ENCODE results near the gene BRSK2. TPM values are rescaled to one million over a fixed set of nuclear protein-coding genes. Genes with fewer than 3 reads are reported as not detected.

BRSK2 gene
- total RNA-seq, 4 donors from 2014 or later, result 0.23 to 0.68 TPM; not detected in 2

DNA sequence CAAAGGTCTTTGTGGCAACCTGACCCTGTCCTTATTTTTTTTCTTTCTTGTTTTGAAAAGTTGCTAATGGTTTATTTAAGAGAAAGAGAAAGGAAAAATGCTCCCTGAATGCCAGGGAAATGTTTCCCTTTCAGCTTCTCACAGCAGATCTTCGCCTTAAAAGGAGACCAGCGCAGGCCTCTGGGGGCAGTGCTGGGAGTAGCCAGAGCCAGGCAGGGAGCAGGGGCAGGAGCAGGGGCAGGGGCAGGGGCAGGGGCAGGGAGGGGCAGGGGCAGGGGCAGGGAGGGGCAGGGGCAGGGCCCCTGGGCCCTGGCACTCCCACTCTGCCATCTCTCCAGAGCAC lies 91.7 kb downstream of the BRSK2 start:
- H3K4me3 ChIP-seq (ENCODE audit: low read depth, poor library complexity, severe bottlenecking), result no peak overlapping the region
- no peak for DNase-seq (ENCODE audit: low spot score in 2 of 2)
- TF ChIP-seq, protein P1, sequence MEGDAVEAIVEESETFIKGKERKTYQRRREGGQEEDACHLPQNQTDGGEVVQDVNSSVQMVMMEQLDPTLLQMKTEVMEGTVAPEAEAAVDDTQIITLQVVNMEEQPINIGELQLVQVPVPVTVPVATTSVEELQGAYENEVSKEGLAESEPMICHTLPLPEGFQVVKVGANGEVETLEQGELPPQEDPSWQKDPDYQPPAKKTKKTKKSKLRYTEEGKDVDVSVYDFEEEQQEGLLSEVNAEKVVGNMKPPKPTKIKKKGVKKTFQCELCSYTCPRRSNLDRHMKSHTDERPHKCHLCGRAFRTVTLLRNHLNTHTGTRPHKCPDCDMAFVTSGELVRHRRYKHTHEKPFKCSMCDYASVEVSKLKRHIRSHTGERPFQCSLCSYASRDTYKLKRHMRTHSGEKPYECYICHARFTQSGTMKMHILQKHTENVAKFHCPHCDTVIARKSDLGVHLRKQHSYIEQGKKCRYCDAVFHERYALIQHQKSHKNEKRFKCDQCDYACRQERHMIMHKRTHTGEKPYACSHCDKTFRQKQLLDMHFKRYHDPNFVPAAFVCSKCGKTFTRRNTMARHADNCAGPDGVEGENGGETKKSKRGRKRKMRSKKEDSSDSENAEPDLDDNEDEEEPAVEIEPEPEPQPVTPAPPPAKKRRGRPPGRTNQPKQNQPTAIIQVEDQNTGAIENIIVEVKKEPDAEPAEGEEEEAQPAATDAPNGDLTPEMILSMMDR (IDR thresholded peaks at IDR 0.05), result no peak
- TF ChIP-seq POLR2A (IDR thresholded peaks at IDR 0.05), result no peak
- WGBS, 2 donors, result 91 to 94% methylated on average over 2 of the region's 2 CpGs
- intact Hi-C loops (cut with DNase I; ENCODE audit: low total_unique reads), result no loop called here

DNA sequence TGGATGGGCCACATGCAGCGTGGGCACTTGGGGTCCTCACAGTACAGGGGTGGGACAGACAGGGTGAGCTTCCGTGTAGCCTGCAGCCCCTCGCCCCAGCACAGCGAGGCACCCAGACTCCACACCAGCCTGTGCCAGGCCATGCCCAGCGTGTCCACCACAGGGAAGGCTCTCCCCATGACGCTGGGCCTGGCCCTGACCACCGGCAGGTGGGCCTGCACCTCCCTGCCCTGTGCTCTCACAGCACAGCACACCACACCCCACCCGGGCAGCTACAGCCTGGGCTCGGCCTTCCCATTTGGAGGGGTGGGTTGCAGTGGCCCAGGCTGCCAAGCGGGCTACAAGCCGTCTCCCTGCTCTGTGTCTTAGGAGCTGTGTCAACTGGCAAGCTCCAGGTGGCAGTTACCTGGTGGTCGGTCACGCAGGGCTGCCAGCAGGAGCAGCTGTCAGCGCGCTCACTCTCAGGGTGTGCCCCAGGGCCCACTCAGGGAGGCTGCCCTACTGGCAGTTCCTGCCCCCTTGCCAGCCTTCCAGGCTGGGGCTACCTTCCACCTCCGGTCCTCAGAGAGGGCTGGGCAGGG lies 92.2 kb downstream of the BRSK2 start:
- intact Hi-C loops (cut with DNase I; ENCODE audit: low total_unique reads), result no loop called here
- DNase-seq (ENCODE audit: low spot score in 2 of 2), result no peak
- TF ChIP-seq POLR2A (IDR thresholded peaks at IDR 0.05), result no peak
- TF ChIP-seq, protein P1 (IDR thresholded peaks at IDR 0.05), result no peak
- no peak overlapping the region for H3K4me3 ChIP-seq (ENCODE audit: low read depth, poor library complexity, severe bottlenecking)
- 87 to 100% methylated on average over 2 to 7 of the region's 16 CpGs for WGBS, 2 donors

DNA sequence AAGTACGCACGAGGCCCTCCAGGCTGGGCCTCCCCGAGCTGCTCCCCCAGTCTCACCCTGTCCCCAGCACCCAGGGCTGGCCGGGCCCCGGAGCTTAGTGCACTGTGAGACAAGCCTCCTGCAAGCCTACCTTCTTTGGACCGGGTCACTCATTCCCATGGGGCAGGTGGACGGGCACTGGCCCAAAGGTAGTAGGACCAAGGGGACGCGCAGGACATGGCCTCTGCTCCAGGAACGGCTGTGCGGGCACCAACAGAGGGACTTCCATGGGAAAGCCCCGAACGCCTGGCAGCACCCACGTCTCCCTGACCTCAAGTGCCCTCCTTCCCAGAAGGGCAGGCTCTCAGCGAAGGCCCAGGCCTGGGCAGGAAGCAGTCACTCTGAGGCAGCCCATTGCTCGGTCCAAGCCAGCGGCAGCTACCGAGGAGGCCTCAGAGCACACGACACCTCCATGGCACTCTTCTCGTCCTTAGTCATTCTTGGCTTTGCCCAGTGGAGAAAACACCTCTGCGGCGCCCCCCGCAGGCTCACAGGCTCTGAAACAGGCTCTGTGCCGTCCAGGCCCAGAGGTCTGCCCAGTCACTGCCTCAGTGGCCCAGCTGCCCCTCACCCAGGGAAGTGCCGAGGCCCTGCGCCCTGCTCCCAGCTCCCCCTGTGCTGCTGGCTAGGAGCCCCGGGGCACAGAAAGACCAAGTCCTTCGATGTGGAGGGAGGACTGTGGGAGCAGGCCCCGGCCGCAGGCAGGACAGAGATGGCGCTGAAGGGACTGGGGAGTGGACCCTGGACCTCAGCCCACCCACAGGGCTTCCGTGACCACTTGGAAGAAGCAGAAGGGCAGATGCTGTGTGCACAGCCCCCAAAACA lies 93.1 kb downstream of the BRSK2 start:
- no peak for DNase-seq (ENCODE audit: low spot score in 2 of 2)
- no peak for TF ChIP-seq POLR2A (IDR thresholded peaks at IDR 0.05)
- TF ChIP-seq, protein P1 (IDR thresholded peaks at IDR 0.05), result no peak
- 85 to 86% methylated on average over 31 of the region's 32 CpGs for WGBS, 2 donors
- intact Hi-C loops (cut with DNase I; ENCODE audit: low total_unique reads), result no loop called here
- H3K4me3 ChIP-seq (ENCODE audit: low read depth, poor library complexity, severe bottlenecking), result no peak overlapping the region

DNA sequence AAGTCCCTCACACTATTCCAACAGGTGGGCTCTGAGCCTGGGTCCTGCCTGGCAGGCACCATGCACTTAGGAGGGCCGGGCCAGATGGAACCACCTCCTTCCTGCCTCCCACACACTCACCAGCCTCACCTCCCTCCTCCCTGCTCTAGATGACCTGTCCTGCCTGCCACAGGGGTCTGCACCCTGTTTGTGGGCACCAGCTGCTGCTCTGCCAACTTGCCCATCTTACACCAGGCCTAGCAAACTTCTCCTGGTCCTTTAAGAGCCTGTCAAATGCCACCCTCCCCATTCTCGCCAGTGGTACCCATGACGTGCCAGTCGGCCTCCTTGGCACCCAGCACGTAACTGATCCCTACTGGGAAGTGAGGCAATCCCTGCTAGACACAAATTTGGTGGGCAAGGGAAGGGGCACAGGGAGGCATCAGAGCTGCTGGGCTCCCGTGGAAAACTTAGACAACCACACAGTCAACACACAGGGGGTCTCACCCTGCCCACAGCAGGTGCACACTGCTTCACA lies 93.8 kb downstream of the BRSK2 start:
- DNase-seq (ENCODE audit: low spot score in 2 of 2), result no peak
- H3K4me3 ChIP-seq (ENCODE audit: low read depth, poor library complexity, severe bottlenecking), result no peak overlapping the region
- WGBS, 2 donors, result 49 to 57% methylated on average over 6 of the region's 6 CpGs
- TF ChIP-seq, protein P1 (IDR thresholded peaks at IDR 0.05), result no peak
- no peak for TF ChIP-seq POLR2A (IDR thresholded peaks at IDR 0.05)
- intact Hi-C loops (cut with DNase I; ENCODE audit: low total_unique reads), result no loop called here

DNA sequence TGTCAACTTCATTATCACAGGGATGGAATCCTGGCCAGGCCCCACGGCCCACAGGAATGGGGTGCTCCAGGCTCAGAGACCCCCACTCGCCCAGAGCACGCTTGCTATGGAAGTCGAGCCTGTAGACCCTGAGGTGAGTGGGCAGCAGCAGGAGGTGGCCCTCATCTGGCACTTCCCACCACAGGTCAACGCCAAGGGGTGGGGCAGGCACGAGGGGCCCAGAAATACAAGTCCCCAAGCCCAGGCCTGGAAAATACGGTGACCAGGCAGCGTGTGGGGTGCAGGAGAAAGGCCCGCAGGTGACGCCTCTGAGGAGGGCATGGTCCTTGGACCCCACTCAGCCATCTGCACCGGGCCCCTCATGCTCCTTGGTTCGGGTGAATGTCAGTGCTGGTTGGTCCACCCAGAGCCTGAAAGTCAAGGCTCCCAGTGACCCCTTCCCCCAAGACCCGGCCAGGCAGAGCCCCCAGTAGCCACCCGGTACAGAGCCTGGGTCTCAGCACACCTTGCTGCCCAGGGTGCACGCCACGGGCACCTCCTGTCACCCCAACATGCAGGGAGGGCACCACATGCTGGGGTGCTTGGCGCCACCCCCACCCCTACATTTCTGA lies 94.4 kb downstream of the BRSK2 start:
- intact Hi-C loops (cut with DNase I; ENCODE audit: low total_unique reads), result no loop called here
- H3K4me3 ChIP-seq (ENCODE audit: low read depth, poor library complexity, severe bottlenecking), result no peak overlapping the region

More for the DNA sequence above, 94.4 kb downstream of the BRSK2 start:
- DNase-seq (ENCODE audit: low spot score in 2 of 2), result no peak
- WGBS, 2 donors, result 80 to 90% methylated on average over 14 to 17 of the region's 17 CpGs
- TF ChIP-seq POLR2A (IDR thresholded peaks at IDR 0.05), result no peak
- TF ChIP-seq, protein P1 (IDR thresholded peaks at IDR 0.05), result no peak
